CD14-positive monocyte (primary cell): ENCODE data around the gene FGF21. TPM values are rescaled to one million over a fixed set of nuclear protein-coding genes. Genes with fewer than 3 reads are reported as not detected.

ENCODE experiments used
- DNase-seq, 3 donors: peaks; one replicate each; pipeline ENCODE4 v3.0.0-alpha.2; 2011 to 2022
- H2AFZ ChIP-seq: 2 replicates; pipeline ENCODE4 v1.6.0; 2012; ENCODE audit warnings: mild to moderate bottlenecking, low read depth, low read length, inconsistent platforms; ENCODE audit not compliant: insufficient read depth, poor library complexity, severe bottlenecking
- H3K27ac ChIP-seq, 2 donors: 1 replicate in 1 of 2; 2 replicates in 1 of 2; pipeline ENCODE4 v1.5.1; 2012 to 2013; ENCODE audit warnings: low read length in 2 of 2, control low read depth in 1 of 2, inconsistent platforms in 1 of 2, low read depth in 1 of 2, mild to moderate bottlenecking in 1 of 2
- H3K27me3 ChIP-seq, 2 donors: one replicate each; pipeline versions ENCODE4 v1.6.0 to v1.6.1; 2011 to 2013; ENCODE audit warnings: low read length in 2 of 2; ENCODE audit not compliant: control insufficient read depth in 2 of 2, insufficient read depth in 2 of 2
- H3K36me3 ChIP-seq, 2 donors: replicated peaks in 1 of 2; 1 replicate in 1 of 2; 2 replicates in 1 of 2; pipeline versions ENCODE4 v1.5.1 to v1.6.1; 2012 to 2013; ENCODE audit warnings: low read length in 2 of 2, control low read depth in 1 of 2, inconsistent platforms in 1 of 2, mild to moderate bottlenecking in 1 of 2; ENCODE audit not compliant: insufficient read depth in 2 of 2, control insufficient read depth in 1 of 2
- H3K4me1 ChIP-seq, 2 donors: 1 replicate in 1 of 2; 2 replicates in 1 of 2; pipeline versions ENCODE4 v1.5.1 to v1.6.1; 2012 to 2013; ENCODE audit warnings: low read length in 2 of 2, control low read depth in 1 of 2, inconsistent platforms in 1 of 2, mild to moderate bottlenecking in 1 of 2, moderate library complexity in 1 of 2; ENCODE audit not compliant: insufficient read depth in 2 of 2, control insufficient read depth in 1 of 2
- H3K4me2 ChIP-seq: replicated peaks from 2 replicates; pipeline ENCODE3; 2012; ENCODE audit warnings: low read length, moderate library complexity, mild to moderate bottlenecking; ENCODE audit not compliant: poor library complexity, severe bottlenecking; ENCODE audit errors: extremely low read depth
- H3K4me3 ChIP-seq, 3 experiments: fragments of 200-600 bp in 1 of 3; sonication (generic) in 1 of 3; replicated peaks in 1 of 3; 1 replicate in 2 of 3; 2 replicates in 1 of 3; pipeline ENCODE4 v1.5.1; 2011 to 2013; ENCODE audit warnings: low read length in 3 of 3, mild to moderate bottlenecking in 3 of 3, control low read depth in 2 of 3, low read depth in 2 of 3, inconsistent platforms in 1 of 3, moderate library complexity in 1 of 3
- H3K79me2 ChIP-seq: 2 replicates; pipeline ENCODE4 v1.6.0; 2012; ENCODE audit warnings: mild to moderate bottlenecking, control low read depth, inconsistent platforms, low read length, moderate library complexity; ENCODE audit not compliant: insufficient read depth
- H3K9ac ChIP-seq: 2 replicates; pipeline ENCODE4 v1.6.0; 2017; ENCODE audit warnings: low read length, mild to moderate bottlenecking; ENCODE audit not compliant: insufficient read depth, poor library complexity, severe bottlenecking
- H3K9me3 ChIP-seq, 2 donors: replicated peaks in 1 of 2; 1 replicate in 1 of 2; 2 replicates in 1 of 2; pipeline versions ENCODE4 v1.5.1 to v1.6.1; 2012 to 2013; ENCODE audit warnings: low read length in 2 of 2, control low read depth in 1 of 2; ENCODE audit not compliant: control insufficient read depth in 1 of 2, insufficient read depth in 1 of 2
- H4K20me1 ChIP-seq: 2 replicates; pipeline ENCODE4 v1.6.0; 2012; ENCODE audit warnings: mild to moderate bottlenecking, low read length, control low read depth, moderate library complexity; ENCODE audit not compliant: insufficient read depth
- H3K27ac Mint-ChIP-seq, 7 donors: one replicate each; pipeline ENCODE4 v1.8.0; 2020; ENCODE audit warnings: mild to moderate bottlenecking in 7 of 7, mixed read lengths in 7 of 7, moderate library complexity in 6 of 7, inconsistent platforms in 2 of 7
- H3K27me3 Mint-ChIP-seq, 3 donors: one replicate each; pipeline ENCODE4 v1.8.0; 2021 to 2022; ENCODE audit warnings: low read depth in 3 of 3, mild to moderate bottlenecking in 3 of 3, mixed read lengths in 3 of 3, moderate library complexity in 3 of 3, inconsistent platforms in 1 of 3
- H3K36me3 Mint-ChIP-seq, 2 donors: one replicate each; pipeline ENCODE4 v1.8.0; 2020; ENCODE audit warnings: mixed read lengths in 2 of 2, inconsistent platforms in 1 of 2, mild to moderate bottlenecking in 1 of 2
- H3K4me1 Mint-ChIP-seq: one replicate; pipeline ENCODE4 v1.8.0; 2020; ENCODE audit warnings: mild to moderate bottlenecking, mixed read lengths
- H3K4me3 Mint-ChIP-seq, 2 donors: one replicate each; pipeline ENCODE4 v1.8.0; 2020; ENCODE audit warnings: mild to moderate bottlenecking in 2 of 2, mixed read lengths in 2 of 2, moderate library complexity in 1 of 2
- H3K9me3 Mint-ChIP-seq, 7 donors: one replicate each; pipeline ENCODE4 v1.8.0; 2020 to 2022; ENCODE audit warnings: mixed read lengths in 7 of 7, mild to moderate bottlenecking in 6 of 7, moderate library complexity in 6 of 7, inconsistent platforms in 2 of 7
- CTCF ChIP-seq: fragments of 200-600 bp; IDR thresholded peaks from one replicate; pipeline ENCODE4 v1.8.0; 2022; ENCODE audit warnings: antibody characterized with exemption, mild to moderate bottlenecking
- whole genome bisulfite sequencing: methylation state at CpG from one replicate; pipeline ENCODE4 v1.1.5; 2013; ENCODE audit warnings: missing lambda C conversion rate; ENCODE audit not compliant: insufficient coverage; 5-methylcytosine and 5-hydroxymethylcytosine counted together
- intact Hi-C, 2 donors: fragments of 100-400 bp; cut with micrococcal nuclease; formaldehyde crosslinking; loops; one replicate each; pipeline versions ENCODE4 v1.15.0 to v1.15.1; 2023
- polyA plus RNA-seq, 3 donors: library from polyadenylated mRNA; depleted of rRNA in 1 of 3; unstranded in 2 of 3; stranded (reverse) in 1 of 3; fragments of 300-500 nt in 2 of 3; fragments of >200 nt in 1 of 3; fragmentation: Illumina TruSeq in 2 of 3; gene quantifications; 1 replicate in 2 of 3; 2 replicates in 1 of 3; pipeline ENCODE4 v1.2.3, GENCODE V29; 2012 to 2021

Gene FGF21
- polyA plus RNA-seq, 3 donors: not detected

- Histone ChIP-seq H4K20me1 (no peaks in the 10 kb centered on the region), H3K9ac (no peak overlapping the region)
- intact Hi-C loops: loop anchor here in 1 of 2 donors (5.0 kb wide), 1 partner anchor 73 kb away; the partner anchor contains the start of gene CA11
Measured at GRCh38 chr19:48720251-48720612, 35.1 kb upstream of the FGF21 start.

DNA sequence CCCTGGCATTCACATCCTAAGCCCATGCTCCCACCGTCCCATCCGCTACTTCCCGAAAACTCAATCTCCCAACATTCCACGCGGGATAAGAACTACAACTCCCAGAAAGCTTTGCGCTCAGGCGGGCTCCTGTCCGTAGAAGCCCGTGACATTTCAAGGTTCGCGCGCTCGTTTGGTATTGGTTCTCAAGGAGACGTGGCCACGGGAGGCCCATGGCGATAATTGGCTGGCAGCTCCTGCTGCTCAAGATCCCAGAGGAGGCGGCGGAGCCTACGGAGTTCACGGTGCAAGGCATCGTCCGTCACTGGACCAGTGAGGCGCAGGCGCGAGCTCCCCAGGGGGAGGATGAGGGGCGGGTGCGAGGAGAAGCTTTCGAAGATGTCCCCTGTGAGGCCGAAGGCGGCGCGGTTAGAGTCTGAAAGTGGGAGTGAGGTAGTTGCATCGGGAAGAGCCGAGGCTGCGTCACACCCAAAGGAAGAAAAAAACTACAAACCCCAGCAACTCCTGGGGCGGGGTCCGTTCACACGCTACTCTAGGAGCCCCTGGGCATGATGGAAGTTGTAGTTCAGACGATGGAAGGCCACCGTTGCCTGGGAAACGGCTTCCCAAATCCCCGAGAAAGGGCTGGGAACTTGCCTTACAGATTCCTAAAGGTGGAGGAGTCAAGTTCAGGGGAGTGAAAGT lies 34.6 kb upstream of the FGF21 start:
- H3K79me2 ChIP-seq: no peaks in the 10 kb centered on the region
- peaks cover 0 to 6% (median 0%) of the 10 kb centered on the region in 3 donors for H3K27me3 Mint-ChIP-seq
- H3K9me3 Mint-ChIP-seq: peaks cover 12 to 14% (median 12%) of the 10 kb centered on the region in 7 donors
- H2AFZ ChIP-seq: peak overlapping the region; percentile 82
- peaks cover 0 to 8% of the 10 kb centered on the region in 2 donors for H3K36me3 Mint-ChIP-seq
- DNase-seq: peak; percentile 88 to 93 (median 93)
- H3K27me3 ChIP-seq: no peaks in the 10 kb centered on the region
- peaks cover 3 to 13% of the 10 kb centered on the region in 2 donors for H3K9me3 ChIP-seq
- peak overlapping the region; percentile 82 to 85 for H3K27ac ChIP-seq
- peak overlapping the region; percentile 34 to 76 (median 72) for H3K4me3 ChIP-seq
- TF ChIP-seq CTCF: no peak
- peaks cover 19% of the 10 kb centered on the region for H3K4me1 Mint-ChIP-seq
- H3K4me3 Mint-ChIP-seq: peak overlapping the region; percentile 93 to 96
- no peaks in the 10 kb centered on the region for H4K20me1 ChIP-seq
- no peaks in the 10 kb centered on the region for H3K36me3 ChIP-seq
- peak overlapping the region; percentile 81 for H3K4me2 ChIP-seq
- intact Hi-C loops: loop anchor here in 1 of 2 donors (5.0 kb wide), 1 partner anchor 73 kb away; the partner anchor contains the start of gene CA11
- peak overlapping the region; percentile 65 for H3K9ac ChIP-seq
- H3K4me1 ChIP-seq: peaks cover 16 to 27% of the 10 kb centered on the region in 2 donors
- H3K27ac Mint-ChIP-seq: peak overlapping the region; percentile 93 to 97 (median 96)
- WGBS: 4% methylated on average over 24 of the region's 42 CpGs

More at GRCh38 chr19:48720251-48720612, 35.1 kb upstream of the FGF21 start:
- H3K79me2 ChIP-seq: no peaks in the 10 kb centered on the region
- H3K36me3 ChIP-seq: no peaks in the 10 kb centered on the region
- DNase-seq: no peak
- no peak for TF ChIP-seq CTCF
- peak overlapping the region in 3 of 7 donors; percentile 96 to 97 (median 96) for H3K27ac Mint-ChIP-seq
- no peak overlapping the region for H2AFZ ChIP-seq
- peaks cover 6 to 9% (median 7%) of the 10 kb centered on the region in 7 donors for H3K9me3 Mint-ChIP-seq
- H3K4me1 ChIP-seq: peaks cover 11 to 22% of the 10 kb centered on the region in 2 donors
- H3K9me3 ChIP-seq: peaks cover 3 to 8% of the 10 kb centered on the region in 2 donors
- no peaks in the 10 kb centered on the region for H3K27me3 ChIP-seq
- H3K4me3 Mint-ChIP-seq: peak overlapping the region; percentile 93 to 96
- 41% methylated on average over 12 of the region's 12 CpGs for WGBS
- no peak overlapping the region for H3K27ac ChIP-seq
- H3K4me3 ChIP-seq: peak overlapping the region in 1 of 3 experiments; percentile 76
- peaks cover 0 to 3% of the 10 kb centered on the region in 2 donors for H3K36me3 Mint-ChIP-seq
- H3K4me2 ChIP-seq: peak overlapping the region; percentile 81
- H3K27me3 Mint-ChIP-seq: peaks cover 0 to 6% (median 1%) of the 10 kb centered on the region in 3 donors
- peaks cover 14% of the 10 kb centered on the region for H3K4me1 Mint-ChIP-seq
